Measurements from ENCODE around the gene LIN9.

GRCh38 chr1:226201029-226201593, 107.9 kb downstream of the LIN9 start:
- peak; percentile 73 for TF ChIP-seq CTCF (IDR thresholded peaks at IDR 0.05; ENCODE audit: low read depth, low read length, poor library complexity, severe bottlenecking)
- TF ChIP-seq EZH2phosphoT487 (IDR thresholded peaks at IDR 0.05; ENCODE audit: borderline replicate concordance, low read length), result no peak
